PFSK-1 (cell line): ENCODE measurements around the gene CSGALNACT2.

Source experiments
- POLR2AphosphoS5 ChIP-seq: IDR thresholded peaks from 2 replicates; pipeline ENCODE4 v1.6.1; 2012; ENCODE audit warnings: low read depth, mild to moderate bottlenecking, control low read depth, low read length, moderate library complexity
- TAF1 ChIP-seq: IDR thresholded peaks from 2 replicates; pipeline ENCODE4 v1.6.1; 2012; ENCODE audit warnings: low read length, control low read depth, borderline replicate concordance; ENCODE audit not compliant: insufficient read depth
- TF ChIP-seq, protein P1 (sequence below), 2 experiments: IDR thresholded peaks; 2 replicates each; pipeline versions ENCODE4 v1.6.1 to v1.8.0; 2011 to 2012; ENCODE audit warnings: low read depth in 2 of 2, low read length in 2 of 2, control low read depth in 1 of 2, inconsistent platforms in 1 of 2, mild to moderate bottlenecking in 1 of 2, moderate library complexity in 1 of 2; ENCODE audit not compliant: insufficient read depth in 1 of 2

DNA sequence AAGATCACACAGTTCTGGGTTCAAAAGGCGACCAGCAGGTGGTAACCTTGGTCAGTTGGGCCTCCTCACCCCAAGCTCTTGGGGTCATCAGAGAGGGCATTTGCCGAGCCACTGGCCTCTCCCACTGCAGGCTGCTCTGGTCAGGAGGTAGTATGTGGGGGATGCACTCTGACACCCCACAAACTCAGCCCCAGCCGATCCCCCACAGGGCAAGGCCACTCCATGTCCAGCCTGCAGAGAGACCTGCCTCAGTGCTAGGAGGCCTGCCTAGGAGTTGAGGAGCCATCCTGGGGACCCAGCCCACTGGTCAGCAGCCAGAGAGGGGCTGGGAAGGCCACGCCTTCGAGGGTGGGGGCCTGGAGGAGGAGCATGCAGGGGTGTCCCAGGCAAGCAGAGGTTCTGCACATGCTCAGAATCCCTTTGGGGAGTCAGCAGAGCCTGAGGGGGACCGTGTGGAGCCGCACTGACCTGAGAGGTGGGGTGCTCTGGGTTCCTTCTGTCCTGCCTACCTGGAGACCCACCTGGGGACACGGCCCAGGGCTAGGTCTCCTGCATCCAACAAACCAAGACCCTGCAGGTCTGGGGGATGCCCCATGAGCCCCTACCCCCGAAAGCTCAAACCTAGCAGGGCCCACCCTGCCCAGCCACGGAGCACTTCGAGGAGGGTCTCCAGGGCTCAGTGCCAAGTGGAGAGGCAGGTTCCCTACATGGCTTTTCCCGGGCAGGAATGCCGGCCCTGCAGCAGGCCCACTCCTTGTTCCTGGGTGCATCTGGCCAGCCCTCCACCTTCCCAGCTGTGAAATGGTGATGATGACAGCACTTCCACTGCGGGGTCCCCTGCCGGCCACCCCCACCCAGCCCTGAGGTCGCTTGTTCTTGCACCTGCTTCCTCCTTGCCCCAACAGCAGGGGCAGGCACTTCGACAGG lies 70.2 kb downstream of the CSGALNACT2 start:
- TF ChIP-seq, protein P1, sequence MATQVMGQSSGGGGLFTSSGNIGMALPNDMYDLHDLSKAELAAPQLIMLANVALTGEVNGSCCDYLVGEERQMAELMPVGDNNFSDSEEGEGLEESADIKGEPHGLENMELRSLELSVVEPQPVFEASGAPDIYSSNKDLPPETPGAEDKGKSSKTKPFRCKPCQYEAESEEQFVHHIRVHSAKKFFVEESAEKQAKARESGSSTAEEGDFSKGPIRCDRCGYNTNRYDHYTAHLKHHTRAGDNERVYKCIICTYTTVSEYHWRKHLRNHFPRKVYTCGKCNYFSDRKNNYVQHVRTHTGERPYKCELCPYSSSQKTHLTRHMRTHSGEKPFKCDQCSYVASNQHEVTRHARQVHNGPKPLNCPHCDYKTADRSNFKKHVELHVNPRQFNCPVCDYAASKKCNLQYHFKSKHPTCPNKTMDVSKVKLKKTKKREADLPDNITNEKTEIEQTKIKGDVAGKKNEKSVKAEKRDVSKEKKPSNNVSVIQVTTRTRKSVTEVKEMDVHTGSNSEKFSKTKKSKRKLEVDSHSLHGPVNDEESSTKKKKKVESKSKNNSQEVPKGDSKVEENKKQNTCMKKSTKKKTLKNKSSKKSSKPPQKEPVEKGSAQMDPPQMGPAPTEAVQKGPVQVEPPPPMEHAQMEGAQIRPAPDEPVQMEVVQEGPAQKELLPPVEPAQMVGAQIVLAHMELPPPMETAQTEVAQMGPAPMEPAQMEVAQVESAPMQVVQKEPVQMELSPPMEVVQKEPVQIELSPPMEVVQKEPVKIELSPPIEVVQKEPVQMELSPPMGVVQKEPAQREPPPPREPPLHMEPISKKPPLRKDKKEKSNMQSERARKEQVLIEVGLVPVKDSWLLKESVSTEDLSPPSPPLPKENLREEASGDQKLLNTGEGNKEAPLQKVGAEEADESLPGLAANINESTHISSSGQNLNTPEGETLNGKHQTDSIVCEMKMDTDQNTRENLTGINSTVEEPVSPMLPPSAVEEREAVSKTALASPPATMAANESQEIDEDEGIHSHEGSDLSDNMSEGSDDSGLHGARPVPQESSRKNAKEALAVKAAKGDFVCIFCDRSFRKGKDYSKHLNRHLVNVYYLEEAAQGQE (IDR thresholded peaks at IDR 0.05; ENCODE audit: insufficient read depth in 1 of 2, low read depth in 2 of 2, low read length in 2 of 2) = no peak
- no peak for TF ChIP-seq TAF1
- no peak for TF ChIP-seq POLR2AphosphoS5
